ENCODE results near the gene TMEM131.

Gene TMEM131

DNA sequence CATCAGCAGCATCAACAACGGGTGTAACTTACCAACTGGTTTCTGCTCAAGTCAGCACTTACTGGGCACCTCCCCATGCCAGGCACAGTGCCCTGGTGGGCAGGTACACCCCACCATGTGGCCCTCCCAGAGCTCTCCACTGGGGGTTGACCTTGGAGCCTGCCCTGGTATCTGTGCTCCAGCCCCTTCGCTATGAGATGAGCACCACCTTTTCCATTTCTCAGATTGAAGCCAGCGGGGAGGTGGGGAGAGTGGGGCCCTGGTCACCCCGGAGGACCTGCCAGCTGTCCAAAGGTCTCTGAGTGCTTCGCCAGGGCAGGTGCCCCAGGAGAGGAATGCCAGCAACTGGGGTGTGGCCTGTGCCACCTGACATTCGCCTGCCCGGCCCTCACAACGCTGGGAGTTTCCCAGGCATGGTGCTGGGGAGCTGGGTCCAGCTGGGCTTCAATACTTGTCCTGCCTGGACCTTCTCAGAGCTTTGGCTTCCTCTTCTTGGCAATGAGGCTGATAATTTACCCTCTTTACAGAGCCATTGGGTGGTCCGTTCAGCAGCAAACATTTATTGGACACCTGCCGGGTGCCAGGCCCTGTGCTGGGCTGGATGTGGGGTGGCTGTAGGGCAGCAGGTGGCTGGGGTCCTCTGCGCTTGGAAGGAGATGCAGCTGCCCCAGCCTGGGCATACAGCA, 288.2 kb downstream of the TMEM131 start:
- DNase-seq (ENCODE audit: low read depth), result no peak

DNA sequence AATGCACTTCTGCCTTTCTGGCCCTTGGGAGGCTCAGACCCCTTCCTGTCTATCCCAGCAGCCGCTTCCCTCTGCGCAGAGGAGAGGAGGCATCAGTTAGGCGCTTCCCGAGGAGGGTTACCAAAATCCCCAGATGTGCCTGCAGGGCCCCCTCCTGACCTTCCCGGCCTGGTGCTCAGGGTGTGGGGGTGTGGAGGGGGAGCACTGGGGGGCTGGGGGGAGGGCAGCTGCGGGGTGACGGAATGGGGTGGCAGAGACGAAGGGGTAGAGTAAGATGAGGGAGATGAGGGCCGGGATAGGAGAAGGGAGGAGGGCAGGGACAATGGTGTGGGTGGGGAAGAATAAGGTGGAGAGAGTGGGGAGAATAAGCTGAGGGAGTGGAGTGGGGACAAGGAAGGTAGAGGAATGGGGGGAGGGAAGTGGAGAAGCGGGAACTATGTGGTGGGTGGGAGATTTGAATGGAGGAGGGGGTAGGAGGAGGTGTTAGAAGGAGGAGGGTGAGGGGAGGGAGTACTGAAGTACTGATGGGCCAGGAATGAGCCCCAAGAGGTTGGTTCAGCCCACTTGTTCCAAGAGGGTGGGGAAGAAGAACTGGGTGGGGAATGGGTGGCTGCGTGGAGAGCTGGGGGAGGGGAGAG, 288.9 kb downstream of the TMEM131 start:
- DNase-seq (ENCODE audit: low read depth), result no peak

Data from stimulated activated CD8-positive, alpha-beta memory T cell treated with anti-CD3 and anti-CD28 coated beads, Interleukin-15, amount 100 ng/mL, for 1 hour (primary cell).